ENCODE measurements around the gene DNAJA1. TPM values are rescaled to one million over a fixed set of nuclear protein-coding genes. Genes with fewer than 3 reads are reported as not detected.
"Not testable (repeated sequence)": the region's sequence is repeated elsewhere in the genome, so short reads cannot be mapped to it uniquely, and the experiment has no call there.

Gene DNAJA1
- total RNA-seq, 1 experiment from 2014 or later = 239 TPM

DNA sequence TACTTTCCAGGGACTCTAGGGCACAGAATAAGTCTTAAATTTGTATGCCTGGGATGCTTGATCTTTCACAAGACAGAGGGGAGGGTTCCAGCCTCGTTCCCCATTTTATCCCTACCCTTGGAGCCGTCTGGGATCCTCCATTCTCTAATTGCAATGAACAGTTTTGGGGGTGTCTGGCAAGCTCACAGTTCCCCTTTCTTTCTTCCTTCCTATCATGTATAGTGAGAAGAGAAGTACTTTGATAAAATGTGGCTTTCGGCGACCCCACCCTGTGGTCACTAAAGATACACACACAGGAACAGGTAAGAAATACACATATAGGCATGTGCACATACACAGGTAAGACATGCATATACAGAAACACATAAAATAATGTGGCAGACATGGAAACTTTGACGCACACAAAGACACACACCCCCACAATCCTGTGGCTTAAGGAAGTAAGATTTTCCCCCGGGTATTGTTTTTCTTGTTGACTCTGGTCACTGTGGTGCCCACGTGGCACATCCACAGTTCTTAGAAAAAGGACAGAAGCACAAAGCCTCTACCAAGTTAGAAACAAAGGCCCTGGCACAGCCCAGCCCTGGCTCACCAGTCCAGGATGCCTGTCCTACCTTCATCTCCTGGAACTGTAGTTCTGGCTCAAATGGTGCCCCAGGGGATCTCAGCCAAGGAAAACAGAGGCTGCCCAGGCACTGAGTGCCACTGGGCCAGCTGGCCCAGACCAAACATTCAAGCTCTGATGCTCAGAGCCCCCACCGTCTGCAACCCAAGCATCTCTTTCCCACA is 57.7 kb downstream of the DNAJA1 start:
- Histone ChIP-seq H3K27me3 (no peaks in the 10 kb centered on the region), H3K36me3 (no peaks in the 10 kb centered on the region), H3K4me1 (no peaks in the 10 kb centered on the region), H3K4me3 (no peak overlapping the region), H3K9me3 (replicated peaks) (no peaks in the 10 kb centered on the region), H3K27ac (no peak overlapping the region)
- no peak for DNase-seq

DNA sequence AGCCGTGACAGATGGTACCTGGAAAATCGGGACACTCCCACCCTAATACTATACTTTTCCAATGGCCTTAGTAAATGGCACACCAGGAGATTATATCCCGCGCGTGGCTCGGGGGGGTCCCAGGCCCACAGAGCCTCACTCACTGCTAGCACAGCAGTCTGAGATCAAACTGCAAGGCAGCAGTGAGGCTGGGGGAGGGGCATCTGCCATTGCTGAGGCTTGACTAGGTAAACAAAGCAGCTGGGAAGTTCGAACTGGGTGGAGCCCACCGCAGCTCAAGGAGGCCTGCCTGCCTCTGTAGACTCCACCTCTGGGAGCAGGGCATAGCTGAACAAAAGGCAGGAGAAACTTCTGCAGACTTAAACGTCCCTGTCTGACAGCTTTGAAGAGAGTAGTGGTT is 60.6 kb downstream of the DNAJA1 start:
- H3K27me3 ChIP-seq; H3K4me1 ChIP-seq; H3K27ac ChIP-seq; H3K36me3 ChIP-seq; H3K9me3 ChIP-seq (replicated peaks); H3K4me3 ChIP-seq; DNase-seq: not testable (repeated sequence)

Other genes with a start within 250 kb of the DNAJA1 start
- not detected in 2 replicates for gene TMEM215, start 241.7 kb upstream of the DNAJA1 start, total RNA-seq (2014; rRNA removed; shearing (Covaris generic))
- gene APTX, start 23.6 kb upstream of the DNAJA1 start, total RNA-seq (2014; rRNA removed; shearing (Covaris generic)) = 32.0 and 32.3 TPM in 2 replicates
- 30.0 and 30.4 TPM in 2 replicates for gene SMU1, start 51.4 kb downstream of the DNAJA1 start, total RNA-seq (2014; rRNA removed; shearing (Covaris generic))
- gene B4GALT1, start 142.1 kb downstream of the DNAJA1 start, total RNA-seq (2014; rRNA removed; shearing (Covaris generic)) = 14.0 and 15.7 TPM in 2 replicates
- not detected in 2 replicates for gene SPINK4, start 214.9 kb downstream of the DNAJA1 start, total RNA-seq (2014; rRNA removed; shearing (Covaris generic))
- gene BAG1, start 239.4 kb downstream of the DNAJA1 start, total RNA-seq (2014; rRNA removed; shearing (Covaris generic)) = 48.2 and 58.4 TPM in 2 replicates
- gene CHMP5, start 239.8 kb downstream of the DNAJA1 start, total RNA-seq (2014; rRNA removed; shearing (Covaris generic)) = 67.6 and 74.5 TPM in 2 replicates

All from SJCRH30 (cell line).